Activated T-cell treated with anti-CD3 and anti-CD28 coated beads, Interleukin-2, amount 50 U/mL, for 24 hours (primary cell): Measurements from ENCODE around the gene HNRNPUL2.
"Not testable (repeated sequence)": the region's sequence is repeated elsewhere in the genome, so short reads cannot be mapped to it uniquely, and the experiment has no call there.

Source experiments
- DNase-seq: peaks from one replicate; pipeline ENCODE4 v3.0.0-alpha.2; 2020
- H3K27ac Mint-ChIP-seq: 2 replicates; pipeline ENCODE4 v1.8.0; 2020; ENCODE audit warnings: mild to moderate bottlenecking, mixed read lengths
- H3K27me3 Mint-ChIP-seq: 2 replicates; pipeline ENCODE4 v1.8.0; 2020; ENCODE audit warnings: mixed read lengths
- H3K36me3 Mint-ChIP-seq: 2 replicates; pipeline ENCODE4 v1.8.0; 2020; ENCODE audit warnings: low read depth, mixed read lengths
- H3K4me1 Mint-ChIP-seq: 2 replicates; pipeline ENCODE4 v1.8.0; 2020; ENCODE audit warnings: low read depth, mixed read lengths
- H3K4me3 Mint-ChIP-seq: 2 replicates; pipeline ENCODE4 v1.8.0; 2020; ENCODE audit warnings: mild to moderate bottlenecking, moderate library complexity, mixed read lengths
- H3K9me3 Mint-ChIP-seq: 2 replicates; pipeline ENCODE4 v1.8.0; 2020; ENCODE audit warnings: mixed read lengths

HNRNPUL2 gene

DNA sequence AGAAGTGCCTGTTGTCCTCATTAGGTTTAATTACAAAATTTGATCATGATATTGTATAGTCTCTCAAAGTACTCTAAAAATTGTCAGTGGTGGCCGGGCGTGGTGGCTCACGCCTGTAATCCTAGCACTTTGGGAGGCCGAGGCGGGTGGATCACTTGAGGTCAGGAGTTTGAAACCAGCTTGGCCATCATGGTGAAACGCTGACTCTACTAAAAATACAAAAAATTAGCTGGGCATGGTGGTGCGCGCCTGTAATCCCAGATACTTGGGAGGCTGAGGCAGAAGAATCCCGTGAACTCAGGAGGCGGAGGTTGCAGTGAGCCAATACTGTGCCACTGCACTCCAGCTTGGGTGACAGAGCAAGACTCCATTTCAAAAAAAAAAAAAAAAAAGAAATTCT is 51.8 kb downstream of the HNRNPUL2 start:
- H3K4me3 Mint-ChIP-seq, H3K9me3 Mint-ChIP-seq, DNase-seq, H3K27me3 Mint-ChIP-seq: not testable (repeated sequence)
- H3K27ac Mint-ChIP-seq = peak overlapping the region; percentile 69
- H3K36me3 Mint-ChIP-seq = peaks cover 80% of the 10 kb centered on the region
- H3K4me1 Mint-ChIP-seq = peaks cover 53% of the 10 kb centered on the region

DNA sequence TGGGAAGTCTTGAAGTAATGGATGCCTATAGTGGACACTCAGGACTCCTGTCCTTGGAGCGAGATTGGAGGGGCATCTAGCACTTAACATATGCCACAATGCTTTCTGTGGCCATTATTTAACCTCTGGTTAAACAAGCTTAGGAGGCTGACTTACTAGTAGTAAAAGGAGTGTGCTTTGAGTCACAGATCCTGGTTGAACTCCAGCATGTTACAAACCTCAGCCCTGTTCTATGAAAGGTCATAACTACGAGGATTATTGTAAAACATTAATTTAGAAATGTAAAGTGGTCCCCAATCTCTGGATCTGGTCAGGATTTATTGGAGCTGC is 54.1 kb downstream of the HNRNPUL2 start:
- H3K27me3 Mint-ChIP-seq = no peaks in the 10 kb centered on the region
- H3K27ac Mint-ChIP-seq = peak overlapping the region; percentile 98
- H3K36me3 Mint-ChIP-seq = peaks cover 92% of the 10 kb centered on the region

DNA sequence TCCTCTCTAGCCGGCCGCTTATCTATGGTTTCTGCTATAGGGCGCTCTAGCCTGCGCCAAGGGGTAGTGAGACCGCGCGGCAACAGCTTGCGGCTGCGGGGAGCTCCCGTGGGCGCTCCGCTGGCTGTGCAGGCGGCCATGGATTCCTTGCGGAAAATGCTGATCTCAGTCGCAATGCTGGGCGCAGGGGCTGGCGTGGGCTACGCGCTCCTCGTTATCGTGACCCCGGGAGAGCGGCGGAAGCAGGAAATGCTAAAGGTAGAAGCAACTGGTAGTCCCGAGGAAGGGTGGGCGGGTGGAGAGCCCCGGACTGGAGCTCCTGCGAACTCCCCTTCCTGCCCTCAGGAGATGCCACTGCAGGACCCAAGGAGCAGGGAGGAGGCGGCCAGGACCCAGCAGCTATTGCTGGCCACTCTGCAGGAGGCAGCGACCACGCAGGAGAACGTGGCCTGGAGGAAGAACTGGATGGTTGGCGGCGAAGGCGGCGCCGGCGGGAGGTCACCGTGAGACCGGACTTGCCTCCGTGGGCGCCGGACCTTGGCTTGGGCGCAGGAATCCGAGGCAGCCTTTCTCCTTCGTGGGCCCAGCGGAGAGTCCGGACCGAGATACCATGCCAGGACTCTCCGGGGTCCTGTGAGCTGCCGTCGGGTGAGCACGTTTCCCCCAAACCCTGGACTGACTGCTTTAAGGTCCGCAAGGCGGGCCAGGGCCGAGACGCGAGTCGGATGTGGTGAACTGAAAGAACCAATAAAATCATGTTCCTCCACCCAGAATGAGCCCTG is 55.5 kb downstream of the HNRNPUL2 start, which contains the start of the genes LBHD1 and UQCC3:
TSS of gene LBHD1 (minus strand) at position 660 of the 782 bp plus-strand sequence. CDS start 2,236 bp downstream, outside the sequence.
TSS of gene UQCC3 (plus strand) at position 66 of the 782 bp plus-strand sequence. CDS start at position 139, 73 bp downstream.
- Mint-ChIP-seq H3K9me3 (no peaks in the 10 kb centered on the region), H3K4me1 (peaks cover 57% of the 10 kb centered on the region), H3K27ac (peak within 1 kb of the TSS; percentile 98), H3K27me3 (no peaks in the 10 kb centered on the region), H3K4me3 (peak within 1 kb of the TSS; percentile 94), H3K36me3 (peaks cover 92% of the 10 kb centered on the region)
- peak; percentile 87 for DNase-seq

More for the DNA sequence above, 54.1 kb downstream of the HNRNPUL2 start:
- H3K9me3 Mint-ChIP-seq = no peaks in the 10 kb centered on the region
- peak overlapping the region; percentile 94 for H3K4me3 Mint-ChIP-seq
- H3K4me1 Mint-ChIP-seq = peaks cover 60% of the 10 kb centered on the region
- no peak for DNase-seq

DNA sequence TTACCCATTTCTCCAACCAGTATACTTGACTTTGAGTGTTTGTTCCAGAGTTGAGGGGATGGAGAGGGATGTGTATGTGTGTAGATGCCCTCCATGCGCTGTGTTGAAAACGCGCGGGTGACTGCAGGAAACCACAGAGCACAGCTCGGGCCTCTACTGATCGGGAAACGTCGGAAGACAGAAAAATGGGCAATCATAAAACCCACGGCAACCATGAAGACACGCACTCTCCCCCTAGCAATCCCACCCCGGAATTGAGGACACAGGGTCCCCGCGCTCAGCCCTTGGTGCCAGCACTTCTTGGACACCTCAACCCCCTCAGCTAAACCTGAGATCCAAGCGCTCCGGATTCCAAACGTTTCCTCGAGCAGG is 56.0 kb downstream of the HNRNPUL2 start:
- Mint-ChIP-seq H3K27me3 (no peaks in the 10 kb centered on the region), H3K4me3 (peak overlapping the region; percentile 94), H3K27ac (peak overlapping the region; percentile 98), H3K36me3 (peaks cover 92% of the 10 kb centered on the region), H3K4me1 (peaks cover 58% of the 10 kb centered on the region), H3K9me3 (no peaks in the 10 kb centered on the region)
- no peak for DNase-seq

DNA sequence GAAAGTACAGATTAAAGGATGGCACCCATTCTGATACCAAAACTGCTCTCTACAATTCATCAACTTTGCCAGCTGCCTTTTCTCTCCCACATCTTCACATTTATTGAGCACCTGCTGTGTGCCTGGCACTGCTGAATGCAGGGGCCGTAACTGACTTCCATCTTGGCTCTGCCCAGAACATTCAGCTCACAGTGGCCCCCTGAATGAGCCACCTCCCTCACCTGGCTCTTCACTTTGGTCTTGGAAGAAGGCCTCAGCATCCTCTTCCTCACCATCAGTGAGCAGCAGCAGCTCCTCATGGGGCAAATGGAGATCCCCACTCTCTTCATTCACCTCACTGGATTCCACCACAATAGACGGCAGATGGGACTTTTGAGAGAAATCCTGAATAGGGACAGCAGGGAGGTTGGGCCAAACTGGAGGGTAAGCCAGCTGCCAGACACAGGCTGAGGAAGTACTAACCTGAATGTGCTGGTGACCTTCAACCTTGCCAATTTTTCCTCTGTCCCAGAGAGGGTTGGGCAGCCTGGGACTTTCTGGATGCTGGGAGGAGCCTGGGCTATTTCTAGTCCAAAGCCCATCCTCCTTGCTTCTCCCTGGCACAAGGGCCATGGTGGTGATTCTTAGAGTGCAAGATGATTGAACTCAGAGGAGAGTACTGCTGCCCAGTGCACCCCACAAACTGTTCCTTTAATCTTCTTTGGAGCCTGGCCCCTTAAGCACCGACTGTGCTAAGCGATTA is 57.7 kb downstream of the HNRNPUL2 start:
- peaks cover 53% of the 10 kb centered on the region for H3K4me1 Mint-ChIP-seq
- H3K27me3 Mint-ChIP-seq = no peaks in the 10 kb centered on the region
- no peaks in the 10 kb centered on the region for H3K9me3 Mint-ChIP-seq
- no peak for DNase-seq
- H3K4me3 Mint-ChIP-seq = peak overlapping the region; percentile 94
- peak overlapping the region; percentile 98 for H3K27ac Mint-ChIP-seq
- H3K36me3 Mint-ChIP-seq = peaks cover 96% of the 10 kb centered on the region

DNA sequence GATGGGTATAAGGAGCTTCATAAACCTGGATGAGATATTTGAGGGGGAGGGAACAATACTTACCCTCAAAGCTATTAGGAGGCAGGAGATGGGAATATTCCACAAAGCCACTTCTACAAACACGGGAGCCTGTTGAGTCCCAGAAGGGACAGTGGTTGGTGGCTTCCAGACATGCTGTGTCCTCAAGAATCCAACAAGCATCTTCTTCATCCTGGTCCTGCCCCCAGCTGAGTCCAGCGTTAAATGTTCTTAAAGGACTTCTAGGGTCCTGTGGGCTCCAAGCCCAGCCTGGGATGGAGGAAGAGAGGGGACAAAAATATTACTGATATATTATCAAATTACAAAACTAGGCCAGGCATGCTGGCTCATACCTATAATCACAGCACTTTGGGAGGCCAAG is 59.8 kb downstream of the HNRNPUL2 start:
- H3K4me3 Mint-ChIP-seq = peak overlapping the region; percentile 98
- peaks cover 95% of the 10 kb centered on the region for H3K36me3 Mint-ChIP-seq
- H3K27me3 Mint-ChIP-seq = no peaks in the 10 kb centered on the region
- H3K27ac Mint-ChIP-seq = peak overlapping the region; percentile 97
- H3K4me1 Mint-ChIP-seq = peaks cover 46% of the 10 kb centered on the region
- no peaks in the 10 kb centered on the region for H3K9me3 Mint-ChIP-seq
- no peak for DNase-seq

DNA sequence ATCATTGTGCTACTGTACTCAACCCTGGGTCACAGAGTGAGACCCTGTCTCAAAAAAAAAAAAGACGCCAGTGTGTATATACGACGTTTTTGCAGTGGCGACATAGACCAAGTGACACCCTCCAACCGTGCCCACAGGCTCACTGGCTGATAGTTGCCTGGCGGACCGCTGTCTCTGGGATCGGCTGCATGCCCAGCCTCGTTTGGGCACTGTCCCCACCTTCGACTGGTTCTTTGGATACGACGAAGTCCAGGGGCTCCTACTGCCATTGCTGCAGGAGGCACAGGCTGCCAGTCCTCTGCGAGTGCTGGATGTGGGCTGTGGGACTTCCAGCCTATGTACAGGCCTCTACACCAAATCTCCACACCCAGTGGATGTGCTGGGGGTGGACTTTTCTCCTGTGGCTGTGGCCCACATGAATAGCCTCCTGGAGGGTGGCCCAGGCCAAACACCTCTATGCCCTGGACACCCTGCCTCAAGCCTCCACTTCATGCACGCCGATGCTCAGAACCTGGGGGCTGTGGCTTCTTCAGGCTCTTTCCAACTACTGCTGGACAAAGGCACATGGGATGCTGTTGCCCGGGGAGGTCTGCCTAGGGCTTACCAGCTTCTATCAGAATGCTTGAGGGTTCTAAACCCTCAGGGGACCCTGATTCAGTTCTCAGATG is 60.9 kb downstream of the HNRNPUL2 start:
- peak overlapping the region; percentile 98 for H3K4me3 Mint-ChIP-seq
- peak overlapping the region; percentile 97 for H3K27ac Mint-ChIP-seq
- peak; percentile 62 for DNase-seq
- peaks cover 45% of the 10 kb centered on the region for H3K4me1 Mint-ChIP-seq
- H3K36me3 Mint-ChIP-seq = peaks cover 93% of the 10 kb centered on the region
- H3K9me3 Mint-ChIP-seq = no peaks in the 10 kb centered on the region
- no peaks in the 10 kb centered on the region for H3K27me3 Mint-ChIP-seq

DNA sequence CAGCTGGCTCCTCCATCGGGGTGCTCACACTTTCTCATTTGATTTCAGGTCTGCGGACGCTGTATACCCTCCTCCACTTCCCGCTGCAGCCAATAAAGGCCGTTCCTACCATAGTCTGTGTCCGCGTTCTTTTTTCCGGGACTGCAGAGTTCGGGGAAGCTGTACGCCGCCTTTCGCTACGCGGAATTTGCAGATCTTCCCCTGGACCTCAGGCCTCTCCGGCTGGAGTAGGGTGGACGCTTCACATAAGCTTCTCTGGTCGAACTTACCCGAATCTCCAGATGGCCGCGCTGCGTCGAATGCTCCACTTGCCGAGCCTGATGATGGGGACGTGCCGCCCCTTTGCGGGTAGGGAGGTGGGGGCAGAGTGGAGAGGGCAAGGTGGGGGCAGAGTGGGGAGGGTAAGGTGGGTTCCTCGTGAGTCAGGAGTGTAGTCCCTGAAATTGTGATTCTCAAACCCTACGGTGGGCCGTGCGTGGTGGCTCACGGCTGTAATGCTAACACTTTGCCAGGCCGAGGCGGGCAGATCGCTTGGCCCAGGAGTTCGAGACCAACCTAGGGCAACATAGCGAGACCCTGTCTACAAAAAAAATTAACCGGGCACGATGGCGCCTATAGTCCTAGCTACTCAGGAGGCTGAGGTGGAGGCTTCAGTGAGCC is 61.5 kb downstream of the HNRNPUL2 start:
- DNase-seq = peak; percentile 79
- peak overlapping the region; percentile 97 for H3K27ac Mint-ChIP-seq

DNA sequence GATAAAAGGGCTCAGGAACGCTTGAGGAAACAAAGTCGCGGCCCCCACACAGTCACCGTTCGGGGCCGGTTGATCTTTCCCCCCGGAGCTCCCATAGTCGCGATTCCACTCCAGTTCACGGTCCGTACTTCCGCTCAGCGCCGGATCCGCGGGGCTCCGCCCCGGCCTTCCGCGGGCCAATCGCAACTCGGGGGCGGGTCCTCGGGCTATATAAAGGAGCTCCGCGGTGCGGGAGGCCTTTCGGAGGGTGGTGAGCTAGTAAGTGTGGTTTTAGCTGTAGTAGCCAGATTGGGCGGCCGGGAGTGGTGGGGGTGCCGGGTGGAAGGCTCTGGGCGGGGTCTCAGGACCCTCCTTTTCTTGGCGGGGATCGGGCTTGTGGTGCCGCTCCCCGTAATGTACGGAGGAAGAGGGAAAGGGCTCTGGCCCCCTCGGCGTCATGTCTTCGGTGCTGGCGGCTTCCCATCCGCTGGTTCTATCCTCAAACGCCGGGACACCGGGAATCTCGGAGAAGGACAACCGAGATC is 62.1 kb downstream of the HNRNPUL2 start, which contains the start of the genes C11orf98 and CSKMT:
TSS of gene C11orf98 (minus strand) at position 136 of the 524 bp plus-strand sequence. CDS start at position 95, 41 bp downstream.
TSS of gene CSKMT (plus strand) at position 238 of the 524 bp plus-strand sequence. CDS start 568 bp downstream, outside the sequence.
- DNase-seq = peak; percentile 99
- Mint-ChIP-seq H3K4me3 (peak within 1 kb of the TSS; percentile 98), H3K27me3 (no peaks in the 10 kb centered on the region), H3K36me3 (peaks cover 91% of the 10 kb centered on the region), H3K4me1 (peaks cover 43% of the 10 kb centered on the region), H3K27ac (peak within 1 kb of the TSS; percentile 97), H3K9me3 (no peaks in the 10 kb centered on the region)

More for the DNA sequence above, 61.5 kb downstream of the HNRNPUL2 start:
- H3K4me1 Mint-ChIP-seq = peaks cover 47% of the 10 kb centered on the region
- H3K27me3 Mint-ChIP-seq = no peaks in the 10 kb centered on the region
- peak overlapping the region; percentile 98 for H3K4me3 Mint-ChIP-seq
- H3K9me3 Mint-ChIP-seq = no peaks in the 10 kb centered on the region
- H3K36me3 Mint-ChIP-seq = peaks cover 92% of the 10 kb centered on the region

DNA sequence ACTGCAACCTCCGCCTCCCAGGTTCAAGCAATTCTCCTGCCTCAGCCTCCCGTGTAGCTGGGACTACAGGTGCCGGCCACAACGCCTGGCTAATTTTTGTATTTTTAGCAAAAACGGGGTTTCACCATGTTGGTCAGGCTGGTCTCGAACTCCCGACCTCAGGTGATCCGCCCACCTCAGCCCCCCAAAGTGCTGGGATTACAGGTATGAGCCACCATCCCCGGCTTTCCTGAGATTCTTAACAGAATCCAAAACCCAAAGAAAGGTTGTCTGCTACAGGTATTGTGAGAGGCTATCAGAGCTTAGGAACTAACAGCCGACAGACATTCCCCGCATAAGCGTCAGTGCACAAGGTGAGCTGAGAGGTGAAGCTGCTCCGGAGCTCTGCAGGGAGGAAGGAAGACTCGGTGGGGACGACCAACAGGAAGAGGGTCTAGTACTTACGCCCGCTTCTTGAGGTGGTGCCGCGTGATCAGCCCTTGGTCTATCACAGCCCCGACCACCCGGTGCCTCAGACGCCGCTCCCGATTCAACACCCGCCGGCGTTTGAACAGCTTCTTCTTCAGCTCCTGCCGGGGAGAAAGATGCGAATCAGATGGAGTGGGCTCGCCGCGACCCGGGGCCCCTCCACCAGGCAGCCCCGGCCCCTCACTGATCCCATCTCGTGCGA is 62.7 kb downstream of the HNRNPUL2 start:
- Mint-ChIP-seq H3K27me3 (no peaks in the 10 kb centered on the region), H3K4me3 (peak overlapping the region; percentile 98), H3K4me1 (peaks cover 37% of the 10 kb centered on the region), H3K9me3 (no peaks in the 10 kb centered on the region), H3K36me3 (peaks cover 87% of the 10 kb centered on the region), H3K27ac (peak overlapping the region; percentile 97)
- peak; percentile 61 for DNase-seq
